GM23338 (cell line): Measurements from ENCODE around the gene SOWAHA. TPM values are rescaled to one million over a fixed set of nuclear protein-coding genes. Genes with fewer than 3 reads are reported as not detected.

Source experiments
- ATAC-seq: fragments of 200-7000 bp; cut with Tn5 transposase; 3 replicates; pipeline ENCODE4 v1.9.1; 2020
- DNase-seq: peaks from one replicate; pipeline ENCODE4 v3.0.0-alpha.2; 2015; ENCODE audit warnings: low spot score
- H2AFZ ChIP-seq: fragments of 200-600 bp; sonication (generic); 2 replicates; pipeline ENCODE4 v1.8.0; 2016; ENCODE audit warnings: antibody characterized with exemption, mild to moderate bottlenecking, moderate library complexity
- H3F3A ChIP-seq: fragments of 200-600 bp; sonication (generic); replicated peaks from 2 replicates; pipeline ENCODE4 v1.8.0; 2017; ENCODE audit warnings: antibody characterized with exemption, mixed run types, low read depth
- H3K27ac ChIP-seq: fragments of 200-600 bp; sonication (generic); 2 replicates; pipeline ENCODE4 v1.6.1; 2016; ENCODE audit warnings: low read depth
- H3K27me3 ChIP-seq: fragments of 200-600 bp; sonication (generic); 2 replicates; pipeline ENCODE4 v1.8.0; 2016; ENCODE audit warnings: mild to moderate bottlenecking, mixed run types, moderate library complexity; ENCODE audit not compliant: insufficient read depth
- H3K36me3 ChIP-seq: fragments of 200-600 bp; sonication (generic); 2 replicates; pipeline ENCODE4 v1.8.0; 2016; ENCODE audit warnings: mild to moderate bottlenecking; ENCODE audit not compliant: insufficient read depth
- H3K4me1 ChIP-seq: fragments of 200-600 bp; sonication (generic); 2 replicates; pipeline ENCODE4 v1.8.0; 2016; ENCODE audit warnings: mild to moderate bottlenecking, moderate library complexity; ENCODE audit not compliant: insufficient read depth
- H3K4me2 ChIP-seq: fragments of 200-600 bp; sonication (generic); 2 replicates; pipeline ENCODE4 v1.7.1; 2017; ENCODE audit warnings: mixed run types
- H3K4me3 ChIP-seq: fragments of 200-600 bp; sonication (generic); 2 replicates; pipeline ENCODE4 v1.6.1; 2016; ENCODE audit warnings: mixed run types
- H3K79me2 ChIP-seq: fragments of 200-600 bp; sonication (generic); replicated peaks from 2 replicates; pipeline ENCODE4 v1.8.0; 2017; ENCODE audit warnings: mild to moderate bottlenecking; ENCODE audit not compliant: insufficient read depth
- H3K9me2 ChIP-seq: fragments of 200-600 bp; sonication (generic); 2 replicates; pipeline ENCODE4 v1.8.0; 2017; ENCODE audit not compliant: insufficient read depth
- H4K20me1 ChIP-seq: fragments of 200-600 bp; sonication (generic); replicated peaks from 2 replicates; pipeline ENCODE4 v1.8.0; 2017; ENCODE audit warnings: mild to moderate bottlenecking; ENCODE audit not compliant: insufficient read depth
- H3K27ac Mint-ChIP-seq: 2 replicates; pipeline ENCODE4 v1.8.0; 2020; ENCODE audit warnings: inconsistent platforms, mild to moderate bottlenecking, moderate library complexity, mixed read lengths
- H3K27me3 Mint-ChIP-seq: 3 replicates; pipeline ENCODE4 v1.8.0; 2022; ENCODE audit warnings: low read depth, mild to moderate bottlenecking, moderate library complexity, mixed read lengths, inconsistent platforms; ENCODE audit not compliant: insufficient read depth, poor library complexity
- H3K36me3 Mint-ChIP-seq: 3 replicates; pipeline ENCODE4 v1.8.0; 2021; ENCODE audit warnings: low read depth, mild to moderate bottlenecking, inconsistent platforms, moderate library complexity, mixed read lengths
- H3K4me1 Mint-ChIP-seq: 3 replicates; pipeline ENCODE4 v1.8.0; 2020; ENCODE audit warnings: mild to moderate bottlenecking, inconsistent platforms, mixed read lengths
- H3K4me3 Mint-ChIP-seq: 3 replicates; pipeline ENCODE4 v1.8.0; 2021; ENCODE audit warnings: moderate library complexity, mild to moderate bottlenecking, inconsistent platforms, mixed read lengths
- H3K9me3 Mint-ChIP-seq: 3 replicates; pipeline ENCODE4 v1.8.0; 2020; ENCODE audit warnings: moderate library complexity, mild to moderate bottlenecking, inconsistent platforms, mixed read lengths
- CREB1 ChIP-seq: fragments of 250-450 bp; sonication (Bioruptor Pico); IDR thresholded peaks from 2 replicates; pipeline ENCODE4 v1.5.0; 2020; ENCODE audit warnings: low read depth, mild to moderate bottlenecking, moderate library complexity
- CTCF ChIP-seq, 2 experiments: fragments of 200-600 bp in 1 of 2; sonication (generic) in 1 of 2; conservative IDR thresholded peaks; 2 replicates each; pipeline versions ENCODE4 v1.5.1 to v1.6.1; 2016 to 2017; ENCODE audit warnings: antibody characterized with exemption in 2 of 2, low read depth in 2 of 2, mild to moderate bottlenecking in 2 of 2, moderate library complexity in 1 of 2
- EZH2 ChIP-seq: fragments of 200-600 bp; sonication (generic); IDR thresholded peaks from one replicate; pipeline ENCODE4 v1.8.0; 2017; ENCODE audit warnings: antibody characterized with exemption, mild to moderate bottlenecking, low read depth; ENCODE audit not compliant: unreplicated experiment
- EZH2phosphoT487 ChIP-seq: fragments of 200-600 bp; sonication (generic); IDR thresholded peaks from one replicate; pipeline ENCODE4 v1.8.1; 2018; ENCODE audit warnings: antibody characterized with exemption; ENCODE audit not compliant: unreplicated experiment
- JUNB ChIP-seq: IDR thresholded peaks from one replicate; pipeline ENCODE4 v1.6.1; 2016; ENCODE audit warnings: antibody characterized with exemption; ENCODE audit not compliant: unreplicated experiment
- NANOG ChIP-seq: IDR thresholded peaks from 2 replicates; pipeline ENCODE4 v1.6.1; 2016; ENCODE audit warnings: antibody characterized with exemption, borderline replicate concordance
- POLR2AphosphoS5 ChIP-seq: IDR thresholded peaks from 2 replicates; pipeline ENCODE4 v1.6.1; 2016; ENCODE audit warnings: antibody characterized with exemption, low read depth
- REST ChIP-seq: IDR thresholded peaks from one replicate; pipeline ENCODE4 v1.6.1; 2018; ENCODE audit warnings: antibody characterized with exemption; ENCODE audit not compliant: unreplicated experiment
- STAT1 ChIP-seq: IDR thresholded peaks from one replicate; pipeline ENCODE4 v1.6.1; 2016; ENCODE audit warnings: antibody characterized with exemption; ENCODE audit not compliant: unreplicated experiment
- ZNF331 ChIP-seq: fragments of 250-450 bp; sonication (Bioruptor Pico); IDR thresholded peaks from 2 replicates; pipeline ENCODE4 v1.5.0; 2020; ENCODE audit warnings: low read depth, mild to moderate bottlenecking, moderate library complexity
- polyA plus RNA-seq: library from polyadenylated mRNA; unstranded; fragments of >200 nt; fragmentation: Nextera tagmentation; extraction: Ambion mirVana; gene quantifications from 2 replicates; pipeline ENCODE4 v1.2.1, GENCODE V29; 2016
- total RNA-seq: library from RNA; depleted of rRNA; stranded (reverse); fragments of >200 nt; shearing (Covaris generic); gene quantifications from 2 replicates; pipeline ENCODE4 v1.2.3, GENCODE V29; 2014
- TF ChIP-seq, protein P1 (sequence below): IDR thresholded peaks from 2 replicates; pipeline ENCODE4 v1.6.1; 2016; ENCODE audit warnings: antibody characterized with exemption

The SOWAHA gene
- total and polyA plus RNA-seq, 2 experiments from 2014 or later: 0.18 to 0.52 TPM

GRCh38 chr5:132841305-132841704 is 28.2 kb downstream of the SOWAHA start (continued):
- no peak for TF ChIP-seq CTCF (conservative IDR thresholded peaks at IDR 0.05; ENCODE audit: low read depth in 2 of 2)
- no peak for TF ChIP-seq STAT1
- TF ChIP-seq NANOG: no peak
- TF ChIP-seq, protein P1, sequence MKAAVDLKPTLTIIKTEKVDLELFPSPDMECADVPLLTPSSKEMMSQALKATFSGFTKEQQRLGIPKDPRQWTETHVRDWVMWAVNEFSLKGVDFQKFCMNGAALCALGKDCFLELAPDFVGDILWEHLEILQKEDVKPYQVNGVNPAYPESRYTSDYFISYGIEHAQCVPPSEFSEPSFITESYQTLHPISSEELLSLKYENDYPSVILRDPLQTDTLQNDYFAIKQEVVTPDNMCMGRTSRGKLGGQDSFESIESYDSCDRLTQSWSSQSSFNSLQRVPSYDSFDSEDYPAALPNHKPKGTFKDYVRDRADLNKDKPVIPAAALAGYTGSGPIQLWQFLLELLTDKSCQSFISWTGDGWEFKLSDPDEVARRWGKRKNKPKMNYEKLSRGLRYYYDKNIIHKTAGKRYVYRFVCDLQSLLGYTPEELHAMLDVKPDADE: no peak
- no peak for TF ChIP-seq EZH2
- TF ChIP-seq JUNB: no peak
- no peak for TF ChIP-seq CREB1 (CRISPR knock-in tag)
- TF ChIP-seq EZH2phosphoT487: no peak
- TF ChIP-seq REST: no peak

- no peak for ATAC-seq
- H3K27me3 Mint-ChIP-seq: peaks cover 2% of the 10 kb centered on the region
- no peaks in the 10 kb centered on the region for H3K9me3 Mint-ChIP-seq
- Histone ChIP-seq H3F3A (no peaks in the 10 kb centered on the region), H3K27me3 (no peaks in the 10 kb centered on the region), H2AFZ (no peak overlapping the region), H3K27ac (no peak overlapping the region), H3K36me3 (no peaks in the 10 kb centered on the region), H3K4me2 (no peak overlapping the region), H3K9me2 (no peaks in the 10 kb centered on the region), H3K4me1 (no peaks in the 10 kb centered on the region), H3K79me2 (no peaks in the 10 kb centered on the region), H4K20me1 (no peaks in the 10 kb centered on the region), H3K4me3 (no peak overlapping the region)
- no peaks in the 10 kb centered on the region for H3K36me3 Mint-ChIP-seq
- H3K4me1 Mint-ChIP-seq: no peaks in the 10 kb centered on the region
- DNase-seq: no peak
- H3K4me3 Mint-ChIP-seq: no peak overlapping the region
- H3K27ac Mint-ChIP-seq: no peak overlapping the region
- TF ChIP-seq EZH2 (no peak), POLR2AphosphoS5 (no peak), NANOG (no peak), CREB1 (CRISPR knock-in tag) (no peak), ZNF331 (no peak), CTCF (conservative IDR thresholded peaks at IDR 0.05; ENCODE audit: low read depth in 2 of 2) (no peak)
- TF ChIP-seq, protein P1: no peak
Observed at GRCh38 chr5:132848270-132848669, 35.2 kb downstream of the SOWAHA start.
